NT2/D1 (cell line): ENCODE data around the gene PHYHIPL.

ENCODE experiments used
- DNase-seq: peaks from one replicate; pipeline ENCODE4 v3.0.0-alpha.2; 2011; ENCODE audit warnings: low read depth, low spot score
- H3K27me3 ChIP-seq: 2 replicates; pipeline ENCODE4 v1.6.0; 2011; ENCODE audit warnings: mild to moderate bottlenecking; ENCODE audit not compliant: insufficient read length, insufficient read depth
- H3K36me3 ChIP-seq: 2 replicates; pipeline ENCODE4 v1.6.1; 2011; ENCODE audit warnings: mild to moderate bottlenecking, low read length, mixed read lengths; ENCODE audit not compliant: insufficient read depth, insufficient read length
- H3K4me1 ChIP-seq: 2 replicates; pipeline ENCODE4 v1.5.1; 2011; ENCODE audit not compliant: insufficient read depth, insufficient read length
- H3K4me3 ChIP-seq: 2 replicates; pipeline ENCODE4 v1.5.1; 2011; ENCODE audit warnings: low read depth; ENCODE audit not compliant: insufficient read length
- H3K9ac ChIP-seq: 2 replicates; pipeline ENCODE4 v1.6.0; 2011; ENCODE audit warnings: low read depth; ENCODE audit not compliant: insufficient read length
- H3K9me3 ChIP-seq: 2 replicates; pipeline ENCODE4 v1.5.1; 2011; ENCODE audit warnings: mild to moderate bottlenecking, low read length; ENCODE audit not compliant: insufficient read depth
- SUZ12 ChIP-seq: IDR thresholded peaks from 2 replicates; pipeline ENCODE4 v1.6.1; 2011; ENCODE audit not compliant: insufficient read length, insufficient read depth; ENCODE audit errors: extremely low read depth
- YY1 ChIP-seq: IDR thresholded peaks from 2 replicates; pipeline ENCODE4 v1.6.1; 2011; ENCODE audit not compliant: insufficient read length, insufficient read depth
- ZNF274 ChIP-seq: IDR thresholded peaks from 2 replicates; pipeline ENCODE4 v1.6.1; 2011; ENCODE audit warnings: mild to moderate bottlenecking, low read depth, low read length

The PHYHIPL gene

GRCh38 chr10:59242057-59242456 is 65.6 kb downstream of the PHYHIPL start:
- TF ChIP-seq YY1 (no peak), ZNF274 (no peak), SUZ12 (no peak)

DNA sequence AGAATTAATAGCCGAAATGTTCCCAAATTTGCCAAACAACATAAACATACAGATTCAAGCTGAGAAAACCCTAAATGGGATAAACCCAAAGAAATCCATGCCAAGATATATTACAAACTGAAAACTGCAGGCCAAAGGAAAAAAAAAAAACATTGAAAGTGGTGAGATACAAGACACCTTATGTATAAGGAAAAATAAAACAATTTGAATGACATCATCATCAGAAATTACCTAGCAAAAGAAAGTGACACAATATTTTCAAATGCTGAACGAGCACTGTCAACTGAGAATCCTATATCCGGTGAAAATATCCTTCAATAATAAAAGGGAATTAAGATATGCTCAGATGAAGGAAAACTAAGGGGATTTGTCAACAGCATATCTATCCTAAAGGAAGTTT is 66.5 kb downstream of the PHYHIPL start:
- H3K9ac ChIP-seq: no peak overlapping the region
- H3K4me1 ChIP-seq: no peaks in the 10 kb centered on the region
- no peak for TF ChIP-seq ZNF274
- H3K27me3 ChIP-seq: no peaks in the 10 kb centered on the region
- DNase-seq: no peak
- H3K36me3 ChIP-seq: no peaks in the 10 kb centered on the region
- H3K9me3 ChIP-seq: no peaks in the 10 kb centered on the region
- H3K4me3 ChIP-seq: no peak overlapping the region

More at GRCh38 chr10:59242057-59242456, 65.6 kb downstream of the PHYHIPL start:
- no peaks in the 10 kb centered on the region for H3K4me1 ChIP-seq
- no peak overlapping the region for H3K4me3 ChIP-seq
- no peaks in the 10 kb centered on the region for H3K9me3 ChIP-seq
- no peak for DNase-seq
- no peak overlapping the region for H3K9ac ChIP-seq
- H3K36me3 ChIP-seq: no peaks in the 10 kb centered on the region
- no peaks in the 10 kb centered on the region for H3K27me3 ChIP-seq

DNA sequence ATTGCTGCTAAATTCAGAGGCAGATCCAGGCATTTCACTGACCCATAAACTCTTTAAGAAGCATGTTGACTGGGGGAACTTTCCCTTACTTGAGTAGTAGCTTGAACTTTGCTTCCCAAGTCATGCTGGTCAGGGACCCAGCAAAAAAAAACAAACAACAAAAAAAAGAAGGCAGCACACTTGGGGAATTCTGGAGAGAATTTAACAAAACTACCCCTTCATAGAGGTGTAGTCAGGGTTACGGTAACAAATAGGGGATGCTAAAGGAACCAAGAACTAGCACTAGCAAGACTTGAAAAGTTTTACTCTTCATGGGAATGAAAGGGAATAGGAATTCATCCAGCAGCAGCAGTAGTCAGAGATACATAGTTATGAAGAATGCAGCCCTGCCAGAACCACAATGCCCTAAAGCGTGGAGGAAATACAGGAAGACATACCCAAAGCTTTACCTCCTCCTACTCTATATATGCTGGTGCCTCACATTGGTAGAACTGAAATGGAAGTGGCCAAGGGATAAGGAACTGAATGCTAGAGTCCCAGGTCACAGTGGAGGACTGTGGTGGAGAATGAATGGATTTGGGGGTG is 67.3 kb downstream of the PHYHIPL start:
- Histone ChIP-seq H3K27me3 (no peaks in the 10 kb centered on the region), H3K9ac (no peak overlapping the region), H3K36me3 (no peaks in the 10 kb centered on the region), H3K9me3 (no peaks in the 10 kb centered on the region), H3K4me1 (no peaks in the 10 kb centered on the region), H3K4me3 (no peak overlapping the region)
- TF ChIP-seq SUZ12 (no peak), ZNF274 (no peak), YY1 (no peak)
- DNase-seq: no peak

DNA sequence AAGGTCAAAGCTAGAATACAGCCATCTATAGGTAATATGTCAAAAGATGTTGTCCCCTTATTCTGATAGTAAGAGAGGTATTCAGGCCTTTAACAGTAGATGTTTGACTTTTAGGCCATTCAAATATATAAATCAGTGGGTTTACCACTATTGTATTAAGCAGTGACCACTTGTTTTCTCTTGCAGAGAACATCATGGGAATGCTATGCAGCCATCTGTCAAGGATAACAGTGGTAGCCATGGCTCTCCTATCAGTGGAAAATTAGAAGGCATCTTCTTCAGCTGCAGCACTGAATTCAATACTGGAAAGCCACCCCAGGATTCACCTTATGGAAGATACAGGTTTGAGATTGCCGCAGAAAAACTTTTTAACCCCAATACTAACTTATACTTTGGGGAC is 68.4 kb downstream of the PHYHIPL start:
- Histone ChIP-seq H3K9me3 (no peaks in the 10 kb centered on the region), H3K9ac (no peak overlapping the region), H3K36me3 (no peaks in the 10 kb centered on the region), H3K27me3 (no peaks in the 10 kb centered on the region), H3K4me3 (no peak overlapping the region), H3K4me1 (no peaks in the 10 kb centered on the region)
- TF ChIP-seq ZNF274 (no peak), YY1 (no peak), SUZ12 (no peak)
- DNase-seq: no peak

GRCh38 chr10:59245686-59246085 is 69.2 kb downstream of the PHYHIPL start:
- no peaks in the 10 kb centered on the region for H3K4me1 ChIP-seq
- no peaks in the 10 kb centered on the region for H3K27me3 ChIP-seq
- no peak for TF ChIP-seq ZNF274
- no peak for TF ChIP-seq YY1
- TF ChIP-seq SUZ12: no peak
- no peak for DNase-seq
- H3K9me3 ChIP-seq: no peaks in the 10 kb centered on the region
- no peak overlapping the region for H3K4me3 ChIP-seq
- no peak overlapping the region for H3K9ac ChIP-seq
- H3K36me3 ChIP-seq: no peaks in the 10 kb centered on the region

DNA sequence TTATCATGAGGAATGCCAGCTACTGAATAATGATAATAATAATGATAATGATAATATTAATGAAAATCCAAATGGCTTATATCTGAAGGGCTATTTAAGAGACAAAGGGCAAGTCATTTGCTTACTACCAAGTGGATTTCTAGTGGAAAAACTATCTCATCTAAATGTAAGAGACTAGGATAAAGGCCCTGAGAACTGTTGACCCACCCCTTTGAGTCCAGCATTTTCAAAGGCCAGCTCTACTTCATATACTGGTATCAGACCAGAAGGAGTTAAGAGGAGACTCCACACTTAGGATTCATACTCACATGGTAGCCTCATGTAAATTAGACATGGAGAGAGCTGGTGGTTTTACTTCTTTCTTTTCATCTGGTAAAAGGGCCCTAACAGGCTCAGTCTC is 76.0 kb downstream of the PHYHIPL start:
- Histone ChIP-seq H3K36me3 (no peaks in the 10 kb centered on the region), H3K9ac (no peak overlapping the region), H3K9me3 (no peaks in the 10 kb centered on the region), H3K4me1 (no peaks in the 10 kb centered on the region), H3K27me3 (no peaks in the 10 kb centered on the region), H3K4me3 (no peak overlapping the region)
- TF ChIP-seq YY1 (no peak), SUZ12 (no peak), ZNF274 (no peak)
- no peak for DNase-seq

GRCh38 chr10:59255463-59255862 is 79.0 kb downstream of the PHYHIPL start:
- Histone ChIP-seq H3K4me3 (no peak overlapping the region), H3K9ac (no peak overlapping the region), H3K36me3 (no peaks in the 10 kb centered on the region), H3K27me3 (no peaks in the 10 kb centered on the region), H3K4me1 (no peaks in the 10 kb centered on the region), H3K9me3 (no peaks in the 10 kb centered on the region)
- DNase-seq: no peak
- TF ChIP-seq SUZ12 (no peak), YY1 (no peak), ZNF274 (no peak)
